ENCODE data around the gene PABPC4L. TPM values are rescaled to one million over a fixed set of nuclear protein-coding genes. Genes with fewer than 3 reads are reported as not detected.

The PABPC4L gene
- total RNA-seq, 4 donors from 2014 or later: 0.26 to 54.0 (median 1.9) TPM

- DNase-seq: no peak
- Histone ChIP-seq H3K27ac (no peak overlapping the region), H3K4me1 (no peaks in the 10 kb centered on the region), H3K27me3 (no peaks in the 10 kb centered on the region), H3K36me3 (no peaks in the 10 kb centered on the region), H3K9me3 (no peaks in the 10 kb centered on the region), H3K4me3 (no peak overlapping the region)
- intact Hi-C loops (cut with DNase I; ENCODE audit: low total_unique reads): no loop called here
- no peak for TF ChIP-seq POLR2A (IDR thresholded peaks at IDR 0.05)
- no peak for TF ChIP-seq CTCF (IDR thresholded peaks at IDR 0.05)
Measured at GRCh38 chr4:134189480-134189879, 12.1 kb downstream of the PABPC4L start.

GRCh38 chr4:134178706-134179105, 22.9 kb downstream of the PABPC4L start:
- H3K9me3 ChIP-seq: no peaks in the 10 kb centered on the region
- no peaks in the 10 kb centered on the region for H3K27me3 ChIP-seq
- H3K4me3 ChIP-seq: no peak overlapping the region
- no peak for TF ChIP-seq CTCF (IDR thresholded peaks at IDR 0.05)
- TF ChIP-seq POLR2A (IDR thresholded peaks at IDR 0.05): no peak
- no peak overlapping the region for H3K27ac ChIP-seq
- no peaks in the 10 kb centered on the region for H3K4me1 ChIP-seq
- DNase-seq: no peak
- intact Hi-C loops (cut with DNase I; ENCODE audit: low total_unique reads): no loop called here
- H3K36me3 ChIP-seq: no peaks in the 10 kb centered on the region

GRCh38 chr4:134174271-134174670, 27.3 kb downstream of the PABPC4L start:
- TF ChIP-seq POLR2A (IDR thresholded peaks at IDR 0.05): no peak
- no peak for TF ChIP-seq CTCF (IDR thresholded peaks at IDR 0.05)
- Histone ChIP-seq H3K9me3 (no peaks in the 10 kb centered on the region), H3K4me1 (no peaks in the 10 kb centered on the region), H3K4me3 (no peak overlapping the region), H3K36me3 (no peaks in the 10 kb centered on the region), H3K27me3 (no peaks in the 10 kb centered on the region), H3K27ac (no peak overlapping the region)
- DNase-seq: no peak
- intact Hi-C loops (cut with DNase I; ENCODE audit: low total_unique reads): no loop called here

- TF ChIP-seq CTCF (IDR thresholded peaks at IDR 0.05) (no peak), POLR2A (IDR thresholded peaks at IDR 0.05) (no peak)
- no peak for DNase-seq
- H3K4me1 ChIP-seq: no peaks in the 10 kb centered on the region
Measured at GRCh38 chr4:134160211-134160610, 41.4 kb downstream of the PABPC4L start.

GRCh38 chr4:134154097-134154496, 47.5 kb downstream of the PABPC4L start:
- Histone ChIP-seq H3K36me3 (no peaks in the 10 kb centered on the region), H3K9me3 (no peaks in the 10 kb centered on the region), H3K4me1 (no peaks in the 10 kb centered on the region), H3K27ac (no peak overlapping the region), H3K27me3 (no peaks in the 10 kb centered on the region), H3K4me3 (no peak overlapping the region)
- DNase-seq: no peak
- TF ChIP-seq CTCF (IDR thresholded peaks at IDR 0.05) (no peak), POLR2A (IDR thresholded peaks at IDR 0.05) (no peak)
- intact Hi-C loops (cut with DNase I; ENCODE audit: low total_unique reads): no loop called here

More at GRCh38 chr4:134160211-134160610, 41.4 kb downstream of the PABPC4L start:
- H3K27me3 ChIP-seq: no peaks in the 10 kb centered on the region
- intact Hi-C loops (cut with DNase I; ENCODE audit: low total_unique reads): no loop called here
- no peak overlapping the region for H3K4me3 ChIP-seq
- H3K27ac ChIP-seq: no peak overlapping the region
- no peaks in the 10 kb centered on the region for H3K36me3 ChIP-seq
- no peaks in the 10 kb centered on the region for H3K9me3 ChIP-seq

Measured in uterus (tissue), 4 donors.